HFFc6 (cell line): ENCODE measurements around the gene CACNA1G. TPM values are rescaled to one million over a fixed set of nuclear protein-coding genes. Genes with fewer than 3 reads are reported as not detected.
A peak's percentile ranks its signal among the peaks of the same experiment; 100 is the strongest.

Experiments used
- DNase-seq: peaks from one replicate; pipeline ENCODE4 v3.0.0-alpha.2; 2018
- H3K27ac Mint-ChIP-seq: 2 replicates; pipeline ENCODE4 v1.8.0; 2020; ENCODE audit warnings: mild to moderate bottlenecking, mixed read lengths
- H3K27me3 Mint-ChIP-seq: 2 replicates; pipeline ENCODE4 v1.8.0; 2021; ENCODE audit warnings: mild to moderate bottlenecking, moderate library complexity, mixed read lengths; ENCODE audit not compliant: insufficient read depth
- H3K36me3 Mint-ChIP-seq: 2 replicates; pipeline ENCODE4 v1.8.0; 2021; ENCODE audit warnings: low read depth, mixed read lengths
- H3K4me1 Mint-ChIP-seq: 2 replicates; pipeline ENCODE4 v1.8.0; 2020; ENCODE audit warnings: low read depth, mixed read lengths
- H3K4me3 Mint-ChIP-seq: 2 replicates; pipeline ENCODE4 v1.8.0; 2020; ENCODE audit warnings: mild to moderate bottlenecking, moderate library complexity, mixed read lengths
- H3K9me3 Mint-ChIP-seq: 2 replicates; pipeline ENCODE4 v1.8.0; 2020; ENCODE audit warnings: mild to moderate bottlenecking, mixed read lengths
- CTCF ChIP-seq: fragments of 200-600 bp; sonication (generic); IDR thresholded peaks from 2 replicates; pipeline ENCODE4 v1.5.0; 2021; ENCODE audit warnings: antibody characterized with exemption, mild to moderate bottlenecking
- total RNA-seq, 6 experiments: library from RNA; stranded (reverse); fragmentation: NEBNext Ultra II Directional; extraction: Animal tissue kit (Norgen Biotek cat#: 25700); gene quantifications; 2 replicates in 1 of 6; 3 replicates in 5 of 6; pipeline ENCODE4 v1.2.3, GENCODE V29; 2021

Gene CACNA1G
- total RNA-seq, 6 experiments from 2014 or later, result 0.03 to 0.19 (median 0.05) TPM; not detected in 1

GRCh38 chr17:50642722-50643656, 82.5 kb downstream of the CACNA1G start:
- no peak overlapping the region for H3K4me3 Mint-ChIP-seq
- H3K9me3 Mint-ChIP-seq, result no peaks in the 10 kb centered on the region
- H3K27ac Mint-ChIP-seq, result peak overlapping the region; percentile 31; the same call in 1 of the 2 replicates
- H3K4me1 Mint-ChIP-seq, result peaks cover 52% of the 10 kb centered on the region
- peaks cover 4% of the 10 kb centered on the region for H3K27me3 Mint-ChIP-seq
- no peak for DNase-seq
- H3K36me3 Mint-ChIP-seq, result peaks cover 17% of the 10 kb centered on the region
- TF ChIP-seq CTCF, result no peak

GRCh38 chr17:50645748-50646682, 85.5 kb downstream of the CACNA1G start:
- Mint-ChIP-seq H3K36me3 (peaks cover 24% of the 10 kb centered on the region), H3K27ac (no peak overlapping the region), H3K9me3 (peaks cover 4% of the 10 kb centered on the region; the same call in 1 of the 2 replicates), H3K4me3 (no peak overlapping the region), H3K4me1 (peaks cover 33% of the 10 kb centered on the region), H3K27me3 (peaks cover 4% of the 10 kb centered on the region)
- no peak for DNase-seq
- TF ChIP-seq CTCF, result no peak

GRCh38 chr17:50647187-50647586, 86.7 kb downstream of the CACNA1G start:
- no peak overlapping the region for H3K27ac Mint-ChIP-seq
- no peak for TF ChIP-seq CTCF
- peaks cover 24% of the 10 kb centered on the region for H3K4me1 Mint-ChIP-seq
- H3K27me3 Mint-ChIP-seq, result peaks cover 4% of the 10 kb centered on the region
- DNase-seq, result no peak
- H3K9me3 Mint-ChIP-seq, result peaks cover 4% of the 10 kb centered on the region; the same call in 1 of the 2 replicates
- peaks cover 18% of the 10 kb centered on the region for H3K36me3 Mint-ChIP-seq
- H3K4me3 Mint-ChIP-seq, result no peak overlapping the region

GRCh38 chr17:50649042-50649908, 88.8 kb downstream of the CACNA1G start:
- peaks cover 4% of the 10 kb centered on the region for H3K27me3 Mint-ChIP-seq
- H3K4me3 Mint-ChIP-seq, result no peak overlapping the region
- peaks cover 4% of the 10 kb centered on the region; the same call in 1 of the 2 replicates for H3K9me3 Mint-ChIP-seq
- peaks cover 18% of the 10 kb centered on the region for H3K36me3 Mint-ChIP-seq
- no peak overlapping the region for H3K27ac Mint-ChIP-seq
- DNase-seq, result no peak
- H3K4me1 Mint-ChIP-seq, result peaks cover 16% of the 10 kb centered on the region
- TF ChIP-seq CTCF, result no peak
